H1 (cell line): ENCODE data around the gene USPL1. TPM values are rescaled to one million over a fixed set of nuclear protein-coding genes. Genes with fewer than 3 reads are reported as not detected.

Experiments
- CTCF ChIA-PET: fragments of 300-600 bp; sonication (Branson Sonifier 250); formaldehyde crosslinking; loops from one replicate; lab custom pipeline; 2021; ENCODE audit not compliant: partially characterized antibody; lab: Charles Lee
- POLR2A ChIA-PET: fragments of 300-600 bp; sonication (Branson Sonifier 250); formaldehyde crosslinking; loops from one replicate; lab custom pipeline; 2021; ENCODE audit warnings: inconsistent platforms; ENCODE audit not compliant: partially characterized antibody; lab: Charles Lee
- DNase-seq, 2 experiments: peaks; one replicate each; pipeline versions ENCODE4 v3.0.0 to v3.0.0-alpha.2; 2010 to 2022; ENCODE audit warnings: low spot score in 2 of 2, low read depth in 1 of 2, mixed read lengths in 1 of 2
- FAIRE-seq: peaks from 2 replicates; lab custom pipeline; 2011; peaks lifted over from hg19 to GRCh38; lab: Jason Lieb, UNC
- H2AFZ ChIP-seq: 2 replicates; pipeline ENCODE4 v1.8.1; 2012; ENCODE audit warnings: low read length, inconsistent platforms
- H2AK5ac ChIP-seq: 2 replicates; pipeline ENCODE4 v1.6.1; 2013; ENCODE audit warnings: low read depth, low read length
- H2BK120ac ChIP-seq: replicated peaks from 2 replicates; pipeline ENCODE3; 2013; ENCODE audit warnings: low read depth, low read length, inconsistent platforms
- H2BK12ac ChIP-seq: 2 replicates; pipeline ENCODE4 v1.6.1; 2013; ENCODE audit warnings: low read depth, low read length
- H2BK15ac ChIP-seq: 2 replicates; pipeline ENCODE4 v1.6.1; 2013; ENCODE audit warnings: low read length
- H2BK20ac ChIP-seq: 2 replicates; pipeline ENCODE4 v1.6.1; 2013; ENCODE audit warnings: low read length
- H2BK5ac ChIP-seq: 2 replicates; pipeline ENCODE4 v1.6.1; 2013; ENCODE audit warnings: low read depth, low read length
- H3K14ac ChIP-seq: 2 replicates; pipeline ENCODE4 v1.6.1; 2013; ENCODE audit warnings: inconsistent platforms; ENCODE audit not compliant: insufficient read length
- H3K18ac ChIP-seq: 2 replicates; pipeline ENCODE4 v1.6.1; 2013; ENCODE audit warnings: low read length; ENCODE audit errors: extremely low read depth
- H3K23ac ChIP-seq: 2 replicates; pipeline ENCODE4 v1.6.1; 2013; ENCODE audit warnings: inconsistent platforms; ENCODE audit not compliant: insufficient read length
- H3K23me2 ChIP-seq: 2 replicates; pipeline ENCODE4 v1.6.1; 2013; ENCODE audit warnings: low read depth, low read length
- H3K27ac ChIP-seq: 2 replicates; pipeline ENCODE4 v1.6.1; 2011; ENCODE audit warnings: low read depth, low read length, inconsistent platforms
- H3K27me3 ChIP-seq, 4 experiments: replicated peaks in 1 of 4; 1 replicate in 1 of 4; 2 replicates in 3 of 4; pipeline versions ENCODE4 v1.6.1 to v1.8.1; 2011 to 2013; ENCODE audit warnings: low read length in 3 of 4, mild to moderate bottlenecking in 3 of 4, inconsistent platforms in 2 of 4, mixed read lengths in 2 of 4, moderate library complexity in 1 of 4; ENCODE audit not compliant: control insufficient read depth in 3 of 4, insufficient read depth in 3 of 4; ENCODE audit errors: extremely low read depth in 1 of 4
- H3K36me3 ChIP-seq, 4 experiments: 2 replicates each; pipeline versions ENCODE4 v1.6.1 to v1.8.1; 2011 to 2013; ENCODE audit warnings: mild to moderate bottlenecking in 4 of 4, low read length in 3 of 4, moderate library complexity in 2 of 4, control low read depth in 1 of 4, inconsistent platforms in 1 of 4; ENCODE audit not compliant: insufficient read depth in 4 of 4, control insufficient read depth in 2 of 4
- H3K4ac ChIP-seq: replicated peaks from 2 replicates; pipeline ENCODE3; 2013; ENCODE audit warnings: low read length, low read depth, mixed read lengths, inconsistent platforms; ENCODE audit not compliant: insufficient read length
- H3K4me1 ChIP-seq, 4 experiments: replicated peaks in 1 of 4; 1 replicate in 1 of 4; 2 replicates in 3 of 4; pipeline versions ENCODE4 v1.6.1 to v1.8.1; 2011 to 2013; ENCODE audit warnings: low read length in 3 of 4, inconsistent platforms in 2 of 4, mixed read lengths in 1 of 4; ENCODE audit not compliant: insufficient read depth in 4 of 4, control insufficient read depth in 3 of 4
- H3K4me2 ChIP-seq, 2 experiments: 2 replicates each; pipeline versions ENCODE4 v1.6.1 to v1.8.1; 2011 to 2013; ENCODE audit warnings: low read depth in 2 of 2, low read length in 2 of 2, control low read depth in 1 of 2, inconsistent platforms in 1 of 2, mild to moderate bottlenecking in 1 of 2; ENCODE audit not compliant: insufficient read depth in 1 of 2
- H3K4me3 ChIP-seq, 4 experiments: fragments of 200-600, 300-600 bp in 1 of 4; sonication (generic), shearing (Covaris generic), sonication (Bioruptor Twin) in 1 of 4; 2 replicates each; pipeline versions ENCODE4 v1.5.1 to v1.8.1; 2011 to 2016; ENCODE audit warnings: low read length in 4 of 4, low read depth in 3 of 4, control low read depth in 2 of 4, inconsistent platforms in 2 of 4, mild to moderate bottlenecking in 2 of 4, mixed read lengths in 1 of 4, moderate library complexity in 1 of 4; ENCODE audit not compliant: insufficient read depth in 2 of 4; ENCODE audit errors: extremely low read depth in 1 of 4
- H3K56ac ChIP-seq: replicated peaks from 2 replicates; pipeline ENCODE3; 2013; ENCODE audit warnings: low read depth, mild to moderate bottlenecking, mixed read lengths, low read length, inconsistent platforms; ENCODE audit not compliant: insufficient read length
- H3K79me1 ChIP-seq: 2 replicates; pipeline ENCODE4 v1.6.1; 2013; ENCODE audit warnings: low read depth, low read length, control low read depth
- H3K79me2 ChIP-seq, 2 experiments: 2 replicates each; pipeline versions ENCODE4 v1.6.1 to v1.8.1; 2012 to 2013; ENCODE audit warnings: low read length in 2 of 2, mild to moderate bottlenecking in 2 of 2, inconsistent platforms in 1 of 2; ENCODE audit not compliant: insufficient read depth in 2 of 2, control insufficient read depth in 1 of 2
- H3K9ac ChIP-seq, 4 experiments: replicated peaks in 1 of 4; 1 replicate in 1 of 4; 2 replicates in 3 of 4; pipeline versions ENCODE4 v1.6.1 to v1.8.1; 2011 to 2013; ENCODE audit warnings: low read depth in 3 of 4, low read length in 3 of 4, control low read depth in 2 of 4, mild to moderate bottlenecking in 2 of 4, moderate library complexity in 2 of 4, inconsistent platforms in 1 of 4; ENCODE audit errors: extremely low read depth in 1 of 4
- H3K9me3 ChIP-seq, 2 experiments: 2 replicates each; pipeline versions ENCODE4 v1.6.1 to v1.8.1; 2012 to 2013; ENCODE audit warnings: mild to moderate bottlenecking in 2 of 2, moderate library complexity in 2 of 2, control low read depth in 1 of 2, inconsistent platforms in 1 of 2, low read depth in 1 of 2, low read length in 1 of 2, mixed read lengths in 1 of 2; ENCODE audit not compliant: insufficient read depth in 2 of 2
- H4K20me1 ChIP-seq, 2 experiments: replicated peaks in 1 of 2; 2 replicates each; pipeline versions ENCODE3 to v1.8.1; 2011 to 2013; ENCODE audit warnings: inconsistent platforms in 2 of 2, low read length in 2 of 2, mild to moderate bottlenecking in 1 of 2; ENCODE audit not compliant: insufficient read depth in 2 of 2, control insufficient read depth in 1 of 2
- H4K5ac ChIP-seq: 2 replicates; pipeline ENCODE4 v1.6.1; 2013; ENCODE audit warnings: low read length, low read depth, mixed read lengths, inconsistent platforms; ENCODE audit not compliant: insufficient read length
- H4K8ac ChIP-seq: 2 replicates; pipeline ENCODE4 v1.8.0; 2013; ENCODE audit warnings: mild to moderate bottlenecking, moderate library complexity, low read length, inconsistent platforms; ENCODE audit not compliant: insufficient read depth; ENCODE audit errors: extremely low read depth
- H4K91ac ChIP-seq: replicated peaks from 2 replicates; pipeline ENCODE3; 2013; ENCODE audit warnings: low read length, mixed read lengths, inconsistent platforms; ENCODE audit not compliant: insufficient read length
- JUND ChIP-seq: IDR thresholded peaks from 2 replicates; pipeline ENCODE4 v1.6.1; 2011; ENCODE audit warnings: mild to moderate bottlenecking, improper control_type of control experiment, low read length
- polyA plus RNA-seq, 7 experiments: library from polyadenylated mRNA; depleted of rRNA in 3 of 7; stranded (reverse) in 5 of 7; unstranded in 2 of 7; fragments of >200 nt in 5 of 7; fragments of 200-250 nt in 2 of 7; gene quantifications; 1 replicate in 5 of 7; 2 replicates in 1 of 7; 4 replicates in 1 of 7; pipeline versions ENCODE4 v1.2.1 to v1.2.3, GENCODE V29; 2011 to 2013; ENCODE audit warnings: missing spikeins in 2 of 7, mixed read lengths in 2 of 7
- total RNA-seq: library from RNA; stranded (reverse); fragmentation: NEBNext Ultra II Directional; extraction: Animal tissue kit (Norgen Biotek cat#: 25700); gene quantifications from 2 replicates; pipeline ENCODE4 v1.2.1, GENCODE V29; 2021

USPL1 gene
- total and polyA plus RNA-seq, 2 of the 8 experiments (the other 6 are each of a cell fraction or from before 2014, with no cell fraction given) = 6.3 to 17.1 TPM

- H2BK120ac ChIP-seq = no peak overlapping the region
- CTCF ChIA-PET = interaction anchor here (0.6 kb wide), 1 partner anchor 22 kb away, joined by 3 read pairs; no protein-coding TSS in a partner anchor
Observed at GRCh38 chr13:30587739-30588138, 30.0 kb upstream of the USPL1 start.

More at GRCh38 chr13:30587739-30588138, 30.0 kb upstream of the USPL1 start:
- no peaks in the 10 kb centered on the region for H3K27me3 ChIP-seq
- H3K4me3 ChIP-seq = no peak overlapping the region
- no peak overlapping the region for H2BK20ac ChIP-seq
- H3K79me2 ChIP-seq = no peaks in the 10 kb centered on the region
- H3K79me1 ChIP-seq = no peaks in the 10 kb centered on the region
- H3K27ac ChIP-seq = no peak overlapping the region
- H3K14ac ChIP-seq = no peak overlapping the region
- H3K9me3 ChIP-seq = no peaks in the 10 kb centered on the region
- H3K9ac ChIP-seq = no peak overlapping the region
- no peak overlapping the region for H3K23ac ChIP-seq
- no peak overlapping the region for H2BK5ac ChIP-seq
- no peak overlapping the region for H4K5ac ChIP-seq
- H4K20me1 ChIP-seq = no peaks in the 10 kb centered on the region
- no peak for TF ChIP-seq JUND
- no peak overlapping the region for H3K56ac ChIP-seq
- no peak overlapping the region for H2BK12ac ChIP-seq
- H3K4ac ChIP-seq = no peak overlapping the region
- H4K8ac ChIP-seq = no peak overlapping the region
- POLR2A ChIA-PET = no interaction called here
- H3K4me2 ChIP-seq = no peak overlapping the region
- no peaks in the 10 kb centered on the region for H3K4me1 ChIP-seq
- DNase-seq = no peak
- H2AFZ ChIP-seq = no peak overlapping the region
- no peaks in the 10 kb centered on the region for H3K36me3 ChIP-seq
- no peak overlapping the region for H2BK15ac ChIP-seq
- H4K91ac ChIP-seq = no peak overlapping the region
- H3K23me2 ChIP-seq = no peaks in the 10 kb centered on the region; the same call in 1 of the 2 replicates
- no peak overlapping the region for H2AK5ac ChIP-seq
- no peak for FAIRE-seq
- no peak overlapping the region for H3K18ac ChIP-seq
